Transverse colon (tissue), 4 donors: ENCODE results near the gene SLC25A47. TPM values are rescaled to one million over a fixed set of nuclear protein-coding genes. Genes with fewer than 3 reads are reported as not detected.
A peak's percentile ranks its signal among the peaks of the same experiment; 100 is the strongest.

Source experiments
- DNase-seq: peaks from one replicate; pipeline ENCODE4 v3.0.0-alpha.2; 2019
- H3K27ac ChIP-seq, 4 donors: fragments of 200-600 bp; sonication (generic); 2 replicates each; pipeline ENCODE4 v1.5.1; 2016 to 2018; ENCODE audit warnings: inconsistent platforms in 4 of 4
- H3K27me3 ChIP-seq: fragments of 200-600 bp; sonication (generic); 2 replicates; pipeline ENCODE4 v1.5.1; 2017; ENCODE audit warnings: inconsistent platforms
- H3K36me3 ChIP-seq, 4 donors: fragments of 200-600 bp; sonication (generic); 2 replicates each; pipeline ENCODE4 v1.5.1; 2017 to 2019; ENCODE audit warnings: inconsistent platforms in 4 of 4
- H3K4me1 ChIP-seq, 4 donors: fragments of 200-600 bp; sonication (generic); 2 replicates each; pipeline ENCODE4 v1.5.1; 2017 to 2020; ENCODE audit warnings: inconsistent platforms in 4 of 4
- H3K4me3 ChIP-seq, 4 donors: fragments of 200-600 bp; sonication (generic); 1 replicate in 1 of 4; 2 replicates in 3 of 4; pipeline versions ENCODE4 v1.5.1 to v1.6.1; 2017 to 2019; ENCODE audit warnings: inconsistent platforms in 4 of 4
- H3K9me3 ChIP-seq, 2 donors: fragments of 200-600 bp; sonication (generic); 2 replicates each; pipeline ENCODE4 v1.5.1; 2017 to 2019; ENCODE audit warnings: inconsistent platforms in 2 of 2
- EP300 ChIP-seq: sonication (generic); formaldehyde crosslinking; IDR thresholded peaks from one replicate; pipeline ENCODE4 v1.6.1; 2017; ENCODE audit warnings: antibody characterized with exemption, low read depth
- POLR2A ChIP-seq: fragments of 450-650 bp; IDR thresholded peaks from one replicate; pipeline ENCODE4 v1.6.1; 2016; ENCODE audit warnings: antibody characterized with exemption, mild to moderate bottlenecking, moderate library complexity
- POLR2AphosphoS5 ChIP-seq, 3 donors: sonication (generic); formaldehyde crosslinking; IDR thresholded peaks; one replicate each; pipeline ENCODE4 v1.6.1; 2016; ENCODE audit warnings: antibody characterized with exemption in 3 of 3
- WGBS, 2 donors: methylation state at CpG; one replicate each; pipeline ENCODE4 v1.1.5; 2018; ENCODE audit warnings: low coverage in 1 of 2; 5-methylcytosine and 5-hydroxymethylcytosine counted together
- in situ Hi-C, 4 donors: fragments of 200-750 bp; cut with MboI; loops; one replicate each; pipeline versions ENCODE4 v1.15.0 to v1.15.1; 2017; ENCODE audit warnings: low sequenced_read_pairs in 3 of 4, low pct_ligation_motif_present in 1 of 4, low pct_unique_long_range_greater_than_20kb in 1 of 4
- intact Hi-C: fragments of 100-400 bp; cut with DNase I; formaldehyde crosslinking; loops from one replicate; pipeline ENCODE4 v1.15.1; 2023; ENCODE audit warnings: low total_unique reads
- total RNA-seq, 4 donors: library from RNA; depleted of rRNA; stranded (reverse); fragments of >200 nt; gene quantifications; one replicate each; pipeline ENCODE4 v1.1.0, GENCODE V29; 2016
- TF ChIP-seq, protein P1 (sequence below), 5 experiments: fragments of 200-600 bp in 3 of 5; fragments of 450-650 bp in 2 of 5; sonication (generic) in 3 of 5; IDR thresholded peaks; 1 replicate in 2 of 5; 2 replicates in 3 of 5; pipeline ENCODE4 v1.5.1; 2016 to 2017; ENCODE audit warnings: antibody characterized with exemption in 5 of 5, inconsistent platforms in 3 of 5, mild to moderate bottlenecking in 2 of 5, moderate library complexity in 1 of 5

Gene SLC25A47
- total RNA-seq, 4 donors from 2014 or later: 0.27 to 0.32 TPM; not detected in 2

DNA sequence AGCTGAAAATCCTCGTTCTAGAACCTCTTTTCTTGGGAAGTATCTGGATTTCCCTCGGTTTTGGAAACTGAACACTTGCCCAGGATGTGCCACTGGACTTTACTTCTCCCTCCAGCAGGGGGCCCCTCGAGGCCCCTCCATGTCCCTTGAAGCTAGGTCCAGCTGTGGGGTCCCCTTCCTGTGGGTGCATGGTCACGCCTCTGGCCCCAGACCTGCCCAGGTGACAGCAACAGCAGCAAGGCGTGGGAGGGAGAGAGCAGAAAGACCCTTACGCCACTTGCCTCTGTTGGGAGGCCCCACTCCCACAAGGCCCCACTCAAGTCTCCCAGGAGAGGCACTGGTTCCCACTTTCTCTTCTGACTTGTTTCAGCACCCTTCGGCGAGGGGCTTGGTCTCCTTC, 20.0 kb upstream of the SLC25A47 start:
- no peak for DNase-seq
- Histone ChIP-seq H3K27ac (no peak overlapping the region), H3K4me1 (peaks cover 10 to 46% (median 26%) of the 10 kb centered on the region in 4 donors), H3K27me3 (no peaks in the 10 kb centered on the region), H3K4me3 (no peak overlapping the region), H3K9me3 (no peaks in the 10 kb centered on the region), H3K36me3 (no peaks in the 10 kb centered on the region)
- WGBS, 2 donors: 33 to 58% methylated on average over 2 to 8 of the region's 8 CpGs
- intact Hi-C loops (no loop called here), in situ Hi-C loops (no loop called here)
- no peak for TF ChIP-seq POLR2AphosphoS5 (IDR thresholded peaks at IDR 0.05)
- TF ChIP-seq, protein P1, sequence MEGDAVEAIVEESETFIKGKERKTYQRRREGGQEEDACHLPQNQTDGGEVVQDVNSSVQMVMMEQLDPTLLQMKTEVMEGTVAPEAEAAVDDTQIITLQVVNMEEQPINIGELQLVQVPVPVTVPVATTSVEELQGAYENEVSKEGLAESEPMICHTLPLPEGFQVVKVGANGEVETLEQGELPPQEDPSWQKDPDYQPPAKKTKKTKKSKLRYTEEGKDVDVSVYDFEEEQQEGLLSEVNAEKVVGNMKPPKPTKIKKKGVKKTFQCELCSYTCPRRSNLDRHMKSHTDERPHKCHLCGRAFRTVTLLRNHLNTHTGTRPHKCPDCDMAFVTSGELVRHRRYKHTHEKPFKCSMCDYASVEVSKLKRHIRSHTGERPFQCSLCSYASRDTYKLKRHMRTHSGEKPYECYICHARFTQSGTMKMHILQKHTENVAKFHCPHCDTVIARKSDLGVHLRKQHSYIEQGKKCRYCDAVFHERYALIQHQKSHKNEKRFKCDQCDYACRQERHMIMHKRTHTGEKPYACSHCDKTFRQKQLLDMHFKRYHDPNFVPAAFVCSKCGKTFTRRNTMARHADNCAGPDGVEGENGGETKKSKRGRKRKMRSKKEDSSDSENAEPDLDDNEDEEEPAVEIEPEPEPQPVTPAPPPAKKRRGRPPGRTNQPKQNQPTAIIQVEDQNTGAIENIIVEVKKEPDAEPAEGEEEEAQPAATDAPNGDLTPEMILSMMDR (IDR thresholded peaks at IDR 0.05): peak; percentile 35 to 49 (median 42)

DNA sequence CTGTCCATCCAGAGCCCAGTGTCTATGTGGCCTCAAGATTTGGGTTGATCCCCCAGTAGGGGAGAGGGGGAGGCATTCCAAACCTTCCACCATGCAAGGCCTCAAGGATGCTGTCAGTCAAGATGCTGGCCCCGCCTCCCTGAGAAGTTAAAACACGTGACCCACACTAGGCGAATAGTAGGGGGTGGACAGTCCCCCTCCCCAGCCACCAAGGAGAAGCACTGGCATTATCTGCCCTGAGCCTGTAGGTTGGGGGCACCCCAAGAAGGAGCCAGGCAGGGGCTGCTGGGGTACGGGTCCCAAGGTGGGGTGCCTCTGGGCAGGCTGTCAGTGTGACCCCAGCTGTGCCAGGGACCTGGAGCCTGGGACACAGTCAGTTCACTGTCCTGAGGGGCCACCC, 19.2 kb upstream of the SLC25A47 start:
- Histone ChIP-seq H3K4me3 (no peak overlapping the region), H3K9me3 (no peaks in the 10 kb centered on the region), H3K27ac (no peak overlapping the region), H3K4me1 (peaks cover 10 to 44% (median 25%) of the 10 kb centered on the region in 4 donors), H3K36me3 (no peaks in the 10 kb centered on the region), H3K27me3 (no peaks in the 10 kb centered on the region)
- DNase-seq: no peak
- 62% methylated on average over 4 of the region's 4 CpGs; no CpG with 5 or more reads in 1 of the 2 donors for WGBS, 2 donors
- intact Hi-C loops: loop anchor here (2.0 kb wide), 1 partner anchor 37 kb away; no protein-coding TSS in a partner anchor
- TF ChIP-seq EP300 (no peak), POLR2A (no peak), POLR2AphosphoS5 (IDR thresholded peaks at IDR 0.05) (no peak)
- TF ChIP-seq, protein P1 (IDR thresholded peaks at IDR 0.05): no peak
- in situ Hi-C loops: no loop called here

DNA sequence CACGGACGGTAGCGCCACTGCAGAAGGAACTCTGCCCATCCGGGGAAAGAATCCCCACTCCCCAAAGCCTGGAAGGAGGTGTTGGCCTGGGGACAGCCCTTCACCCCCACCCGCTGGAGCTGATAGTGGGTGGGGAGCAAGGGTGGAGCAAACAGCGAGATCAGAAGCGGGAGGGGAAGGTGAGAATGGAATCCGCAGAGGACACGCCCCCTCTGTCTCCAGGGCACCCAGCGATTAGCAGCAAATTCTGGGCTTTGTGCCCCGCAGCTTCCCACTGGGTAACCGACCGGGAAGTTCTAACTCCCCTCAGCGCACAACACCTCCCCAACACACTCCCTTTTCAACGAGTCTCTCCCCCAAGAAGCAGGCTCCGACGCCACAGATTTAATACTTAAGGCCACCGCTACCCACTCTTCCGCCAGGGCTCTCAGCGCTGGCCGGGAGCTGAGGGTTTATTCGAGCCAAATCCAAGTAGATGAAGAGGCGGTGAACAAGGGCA, 18.3 kb upstream of the SLC25A47 start:
- peak; percentile 64 for DNase-seq
- Histone ChIP-seq H3K4me1 (peaks cover 10 to 44% (median 25%) of the 10 kb centered on the region in 4 donors), H3K27me3 (no peaks in the 10 kb centered on the region), H3K4me3 (peak overlapping the region; percentile 69 to 97 (median 82)), H3K36me3 (no peaks in the 10 kb centered on the region), H3K27ac (peak overlapping the region; percentile 88 to 93 (median 90)), H3K9me3 (no peaks in the 10 kb centered on the region)
- in situ Hi-C loops: no loop called here
- intact Hi-C loops: loop anchor here (2.0 to 5.0 kb wide), 2 partner anchors 36 to 72 kb away; partner anchors contain the start of gene WDR25
- 9% methylated on average over 23 of the region's 23 CpGs; no CpG with 5 or more reads in 1 of the 2 donors for WGBS, 2 donors
- TF ChIP-seq POLR2AphosphoS5 (IDR thresholded peaks at IDR 0.05) (no peak), POLR2A (peak; percentile 20), EP300 (no peak)
- TF ChIP-seq, protein P1 (IDR thresholded peaks at IDR 0.05): no peak

DNA sequence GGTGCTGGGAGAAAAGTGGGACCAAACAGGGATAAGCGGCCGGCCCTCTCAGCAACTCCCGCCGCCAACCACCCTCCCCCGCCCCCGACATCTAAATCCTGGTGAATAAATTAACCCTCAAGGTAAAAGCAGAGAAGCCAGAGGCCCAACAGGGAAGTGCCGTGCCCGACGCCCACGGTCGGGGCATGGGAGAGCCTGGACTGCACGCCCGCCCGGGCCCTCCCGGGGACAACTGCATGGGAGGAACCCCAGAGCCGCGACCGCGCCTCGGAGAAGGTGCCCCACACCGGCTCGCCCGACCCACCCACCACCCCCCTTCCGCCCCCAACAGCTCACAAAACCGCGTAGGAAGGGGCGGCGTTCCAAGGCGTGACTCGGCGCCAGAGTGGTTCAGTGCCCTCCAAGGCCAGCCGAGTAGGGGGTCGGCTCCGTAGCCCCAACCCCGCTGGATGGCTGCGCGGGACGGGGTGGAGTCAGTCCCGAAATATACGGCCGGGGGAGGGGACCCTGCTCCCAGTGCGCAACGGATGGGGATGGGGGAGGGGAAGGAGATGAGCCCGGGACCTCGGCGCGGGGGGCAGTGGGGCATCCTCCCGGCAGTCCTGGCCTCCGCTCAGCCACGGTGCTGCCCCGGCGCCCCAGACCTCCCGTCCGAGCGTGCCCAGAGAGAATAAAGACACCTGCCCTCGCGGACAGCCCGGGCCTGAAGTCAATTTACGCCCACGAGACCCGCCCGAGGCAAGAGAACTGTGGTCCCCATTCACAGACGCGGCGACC, 17.6 kb upstream of the SLC25A47 start:
- H3K4me1 ChIP-seq: peaks cover 10 to 44% (median 25%) of the 10 kb centered on the region in 4 donors
- H3K27me3 ChIP-seq: no peaks in the 10 kb centered on the region
- peak; percentile 48 for DNase-seq
- H3K9me3 ChIP-seq: no peaks in the 10 kb centered on the region
- no peaks in the 10 kb centered on the region for H3K36me3 ChIP-seq
- H3K27ac ChIP-seq: peak overlapping the region; percentile 88 to 93 (median 90)
- WGBS, 2 donors: 1% methylated on average over 43 of the region's 65 CpGs; no CpG with 5 or more reads in 1 of the 2 donors
- intact Hi-C loops (loop anchor here (2.0 to 5.0 kb wide), 2 partner anchors 35 to 72 kb away; partner anchors contain the start of gene WDR25), in situ Hi-C loops (no loop called here)
- peak overlapping the region; percentile 69 to 97 (median 82) for H3K4me3 ChIP-seq
- TF ChIP-seq, protein P1 (IDR thresholded peaks at IDR 0.05): no peak
- TF ChIP-seq POLR2AphosphoS5 (IDR thresholded peaks at IDR 0.05) (peak in 1 of 3 donors; percentile 25), POLR2A (no peak)
